GM19397 (cell line): ENCODE results near the gene NET1.
"Not testable (repeated sequence)": the region's sequence is repeated elsewhere in the genome, so short reads cannot be mapped to it uniquely, and the experiment has no call there.

Source experiments
- ATAC-seq: cut with Tn5 transposase; IDR thresholded peaks from one replicate; pipeline ENCODE4 v1.9.1; 2021; ENCODE audit warnings: mild to moderate bottlenecking, moderate library complexity; ENCODE audit not compliant: unreplicated experiment

Gene NET1, protein sequence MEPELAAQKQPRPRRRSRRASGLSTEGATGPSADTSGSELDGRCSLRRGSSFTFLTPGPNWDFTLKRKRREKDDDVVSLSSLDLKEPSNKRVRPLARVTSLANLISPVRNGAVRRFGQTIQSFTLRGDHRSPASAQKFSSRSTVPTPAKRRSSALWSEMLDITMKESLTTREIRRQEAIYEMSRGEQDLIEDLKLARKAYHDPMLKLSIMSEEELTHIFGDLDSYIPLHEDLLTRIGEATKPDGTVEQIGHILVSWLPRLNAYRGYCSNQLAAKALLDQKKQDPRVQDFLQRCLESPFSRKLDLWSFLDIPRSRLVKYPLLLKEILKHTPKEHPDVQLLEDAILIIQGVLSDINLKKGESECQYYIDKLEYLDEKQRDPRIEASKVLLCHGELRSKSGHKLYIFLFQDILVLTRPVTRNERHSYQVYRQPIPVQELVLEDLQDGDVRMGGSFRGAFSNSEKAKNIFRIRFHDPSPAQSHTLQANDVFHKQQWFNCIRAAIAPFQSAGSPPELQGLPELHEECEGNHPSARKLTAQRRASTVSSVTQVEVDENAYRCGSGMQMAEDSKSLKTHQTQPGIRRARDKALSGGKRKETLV

GRCh38 chr10:5412277-5412941 is at the start of gene NET1:
Gene NET1, plus strand, starts transcription at chr10:5412557. Its CDS starts 136 bp downstream, at chr10:5412693.
- peak; percentile 99 for ATAC-seq

DNA sequence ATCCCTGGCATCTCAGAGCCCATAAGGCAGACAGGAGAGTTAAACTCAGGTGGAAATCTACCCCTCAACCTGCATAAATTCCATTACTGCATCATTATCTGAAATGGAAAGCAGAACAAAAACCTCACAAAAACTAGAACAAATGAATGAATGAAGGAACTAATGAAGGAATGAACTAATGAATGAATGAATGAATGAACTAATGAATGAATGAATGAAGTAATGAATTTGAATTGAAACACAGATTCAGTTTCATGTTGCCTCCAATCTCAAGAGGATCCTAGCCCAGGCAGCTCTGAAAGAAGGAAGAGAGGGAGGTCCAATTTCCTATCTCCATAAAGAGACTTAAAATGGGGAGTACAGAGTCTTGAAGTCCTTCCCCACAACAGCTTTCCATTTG is 49.5 kb upstream of the NET1 start:
- no peak for ATAC-seq

- no peak for ATAC-seq
These were observed 48.0 kb upstream of the NET1 start for GRCh38 chr10:5364374-5364773.

DNA sequence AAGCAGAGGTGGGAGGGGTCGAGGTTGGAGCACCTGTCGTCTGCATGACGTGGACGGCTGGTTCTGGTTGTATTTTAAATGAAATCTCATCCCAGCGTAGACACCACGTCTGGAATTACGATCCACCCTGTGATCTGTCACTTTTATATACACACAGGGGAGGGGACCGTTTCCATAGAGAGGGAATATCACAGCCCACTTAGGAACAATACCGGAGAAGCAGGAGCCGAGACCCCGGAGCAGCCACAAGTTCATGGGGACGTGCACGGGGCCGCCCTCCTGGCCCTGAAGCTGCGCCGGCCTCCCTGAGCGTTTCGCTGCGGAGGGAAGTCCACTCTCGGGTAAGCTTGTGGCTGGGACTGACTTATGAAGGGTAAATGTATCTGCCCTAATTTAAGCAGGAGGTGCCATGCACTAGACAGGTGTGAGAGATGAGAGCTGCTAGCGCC is 47.4 kb upstream of the NET1 start, which contains the start of gene UCN3:
TSS of gene UCN3 (plus strand) at position 77 of the 449 bp plus-strand sequence. CDS start 8,755 bp downstream, outside the sequence.
- no peak for ATAC-seq

DNA sequence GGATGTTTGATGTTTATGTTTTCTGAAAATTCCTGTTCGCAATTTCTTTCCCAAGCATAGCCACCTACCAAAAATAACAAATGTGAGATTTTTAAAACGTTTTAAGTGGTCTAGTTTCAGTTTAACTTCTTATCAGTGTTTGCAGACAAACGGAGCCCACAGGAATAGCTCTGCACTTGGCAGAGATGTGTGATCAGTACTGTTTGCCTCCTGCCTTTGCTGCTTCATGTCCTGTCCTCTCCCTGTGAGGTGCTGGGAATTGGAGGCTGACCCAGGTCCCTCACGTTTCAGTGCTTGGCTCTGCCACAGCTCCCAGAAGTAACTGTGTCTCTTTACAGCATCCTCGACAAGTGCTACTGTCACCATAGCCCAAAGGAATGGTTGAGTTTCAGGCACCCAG is 46.4 kb upstream of the NET1 start:
- no peak for ATAC-seq

- ATAC-seq, result no peak
These were observed 42.8 kb upstream of the NET1 start for GRCh38 chr10:5369362-5370158.

GRCh38 chr10:5370493-5371352 is 41.6 kb upstream of the NET1 start:
- ATAC-seq, result no peak

DNA sequence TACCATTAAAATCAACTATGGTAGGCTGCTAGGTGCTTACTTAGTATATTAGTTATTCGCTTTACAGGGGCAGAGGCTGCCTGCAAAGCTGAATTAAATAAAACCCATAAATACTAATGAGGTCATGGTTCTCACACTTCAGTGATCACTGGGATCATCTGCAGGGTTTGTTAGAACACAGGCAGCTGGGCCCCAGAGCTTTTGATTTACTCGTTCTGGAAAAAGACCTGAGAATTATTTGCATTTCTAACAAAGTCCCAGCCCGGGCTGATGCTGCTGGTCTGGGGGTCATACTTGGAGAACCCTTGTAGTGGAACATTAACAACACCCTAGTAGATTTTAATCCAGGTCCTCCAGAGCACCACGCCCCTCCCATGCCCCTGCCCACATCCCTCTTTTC is 39.0 kb upstream of the NET1 start:
- no peak for ATAC-seq

DNA sequence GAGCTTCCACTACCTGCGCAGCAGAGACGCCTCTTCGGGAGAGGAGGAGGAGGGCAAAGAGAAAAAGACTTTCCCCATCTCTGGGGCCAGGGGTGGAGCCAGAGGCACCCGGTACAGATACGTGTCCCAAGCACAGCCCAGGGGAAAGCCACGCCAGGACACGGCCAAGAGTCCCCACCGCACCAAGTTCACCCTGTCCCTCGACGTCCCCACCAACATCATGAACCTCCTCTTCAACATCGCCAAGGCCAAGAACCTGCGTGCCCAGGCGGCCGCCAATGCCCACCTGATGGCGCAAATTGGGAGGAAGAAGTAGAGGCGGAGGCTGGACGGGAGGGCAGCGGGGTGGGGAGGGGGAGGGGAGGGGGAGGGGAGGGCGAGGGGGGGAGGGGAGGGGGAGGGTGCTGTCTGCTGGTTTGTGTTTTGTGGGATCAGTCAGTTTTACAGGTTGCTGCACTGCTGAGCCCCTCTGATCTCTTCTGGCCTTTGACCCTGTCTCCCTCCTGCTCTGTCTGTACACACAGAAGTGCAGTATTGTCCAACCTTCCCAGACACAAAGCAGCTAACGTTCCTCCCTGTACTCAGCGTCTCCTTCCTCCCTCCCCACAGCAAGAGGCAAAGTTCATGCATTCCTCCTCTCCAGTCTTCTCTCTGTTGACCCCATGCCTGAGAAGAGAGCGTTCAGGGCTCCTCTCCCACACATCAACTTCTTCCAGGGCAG is 38.3 kb upstream of the NET1 start:
- ATAC-seq, result no peak

- no peak for ATAC-seq
These were observed 35.9 kb upstream of the NET1 start for GRCh38 chr10:5376450-5376849.

GRCh38 chr10:5379202-5379601 is 33.2 kb upstream of the NET1 start:
- ATAC-seq, result not testable (repeated sequence)

DNA sequence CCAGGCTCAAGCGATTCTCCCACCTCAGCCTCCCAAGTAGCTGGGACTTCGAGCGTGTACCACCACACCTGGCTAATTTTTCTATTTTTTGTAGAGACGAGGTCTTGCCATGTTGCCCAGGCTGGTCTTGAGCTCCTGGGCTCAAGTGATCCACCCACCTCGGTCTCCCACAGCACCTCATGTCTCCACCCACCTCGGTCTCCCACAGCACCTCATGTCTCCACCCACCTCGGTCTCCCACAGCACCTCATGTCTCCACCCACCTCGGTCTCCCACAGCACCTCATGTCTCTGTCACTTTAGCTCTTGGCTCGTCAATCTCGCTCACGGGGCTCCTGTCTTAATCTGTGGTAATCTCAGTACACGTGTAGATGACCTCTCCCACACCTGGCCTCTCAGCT is 32.0 kb upstream of the NET1 start:
- ATAC-seq, result not testable (repeated sequence)

GRCh38 chr10:5381187-5381586 is 31.2 kb upstream of the NET1 start:
- ATAC-seq, result no peak

DNA sequence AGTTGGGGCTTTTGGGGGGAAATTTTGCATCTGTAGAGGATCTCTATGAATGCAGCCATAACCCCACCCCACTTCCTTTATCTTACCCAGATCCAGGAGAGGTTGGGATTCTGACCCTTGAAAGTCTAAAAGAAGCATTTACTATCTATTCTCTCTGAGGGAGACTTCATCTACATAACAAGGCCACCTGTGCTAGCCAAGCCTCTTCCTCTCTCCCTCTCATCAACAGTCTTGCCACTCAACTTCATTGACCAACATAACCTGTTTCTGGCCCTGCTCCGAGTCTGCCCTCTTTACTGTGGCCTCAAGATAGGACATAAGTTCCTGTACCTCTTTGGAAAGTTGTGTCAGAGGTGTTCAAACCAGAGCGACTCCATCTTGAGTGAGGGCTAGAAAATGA is 27.1 kb upstream of the NET1 start:
- no peak for ATAC-seq

GRCh38 chr10:5387169-5387568 is 25.2 kb upstream of the NET1 start:
- no peak for ATAC-seq

GRCh38 chr10:5390607-5391205 is 21.7 kb upstream of the NET1 start:
- no peak for ATAC-seq

DNA sequence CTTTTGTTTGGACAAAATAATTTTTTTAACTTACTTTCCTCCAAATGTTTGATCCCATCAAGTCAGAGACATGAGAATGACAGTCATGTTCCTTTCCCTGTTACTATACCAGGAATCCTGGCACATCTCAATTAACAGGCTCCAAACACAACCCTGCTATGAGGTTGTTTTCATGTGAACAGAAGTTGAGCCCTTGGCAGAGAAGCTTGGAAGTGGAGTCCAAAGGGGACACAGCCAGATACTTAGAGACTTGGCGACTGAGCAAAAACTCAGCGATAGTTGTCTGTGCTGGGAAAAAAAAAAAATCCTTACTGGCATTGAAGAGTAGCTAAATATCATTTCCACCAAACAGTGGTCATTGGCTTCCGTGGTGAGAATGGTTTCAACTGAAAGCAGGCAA is 20.6 kb upstream of the NET1 start:
- no peak for ATAC-seq

DNA sequence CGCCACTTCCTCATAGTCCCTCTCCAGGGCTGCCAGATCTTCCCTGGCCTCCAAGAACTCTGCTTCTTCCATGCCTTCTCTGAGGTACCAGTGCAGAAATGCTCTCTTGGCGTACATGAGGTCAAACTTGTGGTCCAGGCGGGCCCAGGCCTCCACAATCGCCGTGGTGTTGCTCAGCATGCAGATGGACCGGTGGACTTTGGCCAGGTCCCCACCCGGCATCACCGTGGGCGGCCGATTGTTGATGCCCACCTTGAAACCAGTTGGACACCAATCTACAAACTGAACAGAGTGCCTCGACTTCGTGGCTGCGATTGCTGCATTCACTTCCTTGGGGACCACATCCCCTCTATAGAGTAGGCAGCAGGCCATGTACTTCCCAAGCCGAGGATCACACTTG is 18.8 kb upstream of the NET1 start:
- ATAC-seq, result no peak

DNA sequence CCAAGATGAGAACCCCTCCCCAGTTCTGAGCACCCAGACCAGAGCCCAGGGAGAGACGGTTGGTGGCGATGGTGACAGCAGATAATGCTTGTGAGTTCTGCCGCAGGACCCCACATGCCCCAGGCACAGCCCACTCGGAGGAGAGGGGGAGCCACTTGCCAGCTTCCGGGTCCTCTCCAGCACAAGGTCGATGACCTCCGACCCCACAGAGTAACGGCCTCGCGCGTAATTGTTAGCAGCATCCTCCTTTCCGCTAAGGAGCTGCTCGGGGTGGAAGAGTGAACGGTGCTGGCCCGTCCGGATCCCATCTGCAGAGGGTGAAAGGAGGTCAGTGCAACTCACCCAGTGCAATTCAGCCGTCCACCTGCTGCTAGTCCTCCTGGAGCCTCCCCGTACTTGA is 17.2 kb upstream of the NET1 start:
- no peak for ATAC-seq
